Esophagus muscularis mucosa (tissue), 4 donors: ENCODE measurements around the gene KCNK4. TPM values are rescaled to one million over a fixed set of nuclear protein-coding genes. Genes with fewer than 3 reads are reported as not detected.

Experiments used
- DNase-seq: peaks from one replicate; pipeline ENCODE4 v3.0.0-alpha.2; 2017; ENCODE audit errors: extremely low spot score
- H3K27ac ChIP-seq, 4 donors: fragments of 200-600 bp; sonication (generic); replicated peaks in 1 of 4; 1 replicate in 3 of 4; 2 replicates in 1 of 4; pipeline ENCODE4 v1.5.1; 2016 to 2019; ENCODE audit warnings: mild to moderate bottlenecking in 1 of 4
- H3K27me3 ChIP-seq, 4 donors: fragments of 200-600 bp; sonication (generic); one replicate each; pipeline versions ENCODE4 v1.5.1 to v1.6.0; 2016 to 2019
- H3K36me3 ChIP-seq, 4 donors: fragments of 200-600 bp; sonication (generic); one replicate each; pipeline ENCODE4 v1.5.1; 2016 to 2019
- H3K4me1 ChIP-seq, 4 donors: fragments of 200-600 bp; sonication (generic); one replicate each; pipeline ENCODE4 v1.5.1; 2016 to 2019
- H3K4me3 ChIP-seq, 4 donors: fragments of 200-600 bp; sonication (generic); 1 replicate in 2 of 4; 2 replicates in 2 of 4; pipeline ENCODE4 v1.5.1; 2016 to 2019; ENCODE audit warnings: mild to moderate bottlenecking in 4 of 4, moderate library complexity in 1 of 4
- H3K9me3 ChIP-seq, 4 donors: fragments of 200-600 bp; sonication (generic); 1 replicate in 3 of 4; 2 replicates in 1 of 4; pipeline ENCODE4 v1.5.1; 2016 to 2019
- CTCF ChIP-seq, 3 experiments: fragments of 200-600 bp in 2 of 3; fragments of 450-650 bp in 1 of 3; sonication (generic) in 2 of 3; IDR thresholded peaks; one replicate each; pipeline ENCODE4 v1.5.1; 2017 to 2019; ENCODE audit warnings: antibody characterized with exemption in 3 of 3, mild to moderate bottlenecking in 2 of 3, moderate library complexity in 1 of 3
- EP300 ChIP-seq: sonication (generic); formaldehyde crosslinking; IDR thresholded peaks from one replicate; pipeline ENCODE4 v1.6.1; 2017; ENCODE audit warnings: antibody characterized with exemption
- POLR2A ChIP-seq: fragments of 450-650 bp; IDR thresholded peaks from one replicate; pipeline ENCODE4 v1.6.1; 2017; ENCODE audit warnings: antibody characterized with exemption, moderate library complexity, mild to moderate bottlenecking, low read depth
- POLR2AphosphoS5 ChIP-seq, 2 donors: sonication (generic); formaldehyde crosslinking; IDR thresholded peaks; one replicate each; pipeline ENCODE4 v1.6.1; 2017; ENCODE audit warnings: antibody characterized with exemption in 2 of 2
- WGBS: methylation state at CpG from one replicate; pipeline ENCODE4 v1.1.5; 2018; 5-methylcytosine and 5-hydroxymethylcytosine counted together
- intact Hi-C: fragments of 100-400 bp; cut with DNase I; formaldehyde crosslinking; loops from one replicate; pipeline ENCODE4 v1.15.1; 2023
- total RNA-seq, 4 donors: library from RNA; depleted of rRNA; stranded (reverse); fragments of >200 nt; gene quantifications; one replicate each; pipeline versions ENCODE4 v1.1.0 to v1.2.1, GENCODE V29; 2016

Gene KCNK4
- total RNA-seq, 4 donors from 2014 or later: not detected

GRCh38 chr11:64256300-64256699 is 34.8 kb upstream of the KCNK4 start:
- H3K4me3 ChIP-seq: no peak overlapping the region
- intact Hi-C loops: no loop called here
- H3K27ac ChIP-seq: no peak overlapping the region
- H3K9me3 ChIP-seq: no peaks in the 10 kb centered on the region
- WGBS: 69% methylated on average over 5 of the region's 15 CpGs
- peaks cover 22 to 34% (median 27%) of the 10 kb centered on the region in 4 donors for H3K4me1 ChIP-seq
- no peak for TF ChIP-seq POLR2A
- TF ChIP-seq EP300: no peak
- no peak for TF ChIP-seq POLR2AphosphoS5 (IDR thresholded peaks at IDR 0.05)
- TF ChIP-seq CTCF (IDR thresholded peaks at IDR 0.05): no peak
- H3K27me3 ChIP-seq: no peaks in the 10 kb centered on the region
- H3K36me3 ChIP-seq: peaks cover 26 to 69% (median 66%) of the 10 kb centered on the region in 4 donors
- DNase-seq: no peak

DNA sequence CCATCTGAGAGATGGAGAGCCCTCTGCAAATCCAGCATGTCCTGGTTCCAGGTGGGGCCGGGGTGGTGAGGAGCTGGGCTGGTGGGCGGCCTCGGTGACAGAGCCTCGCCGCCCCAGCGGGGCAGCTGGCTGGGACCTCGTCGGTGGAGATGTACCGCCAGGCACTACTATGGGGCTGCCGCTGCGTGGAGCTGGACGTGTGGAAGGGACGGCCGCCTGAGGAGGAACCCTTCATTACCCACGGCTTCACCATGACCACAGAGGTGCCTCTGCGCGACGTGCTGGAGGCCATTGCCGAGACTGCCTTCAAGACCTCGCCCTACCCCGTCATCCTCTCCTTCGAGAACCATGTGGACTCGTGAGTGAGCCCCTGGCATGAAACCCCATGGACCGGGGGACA is 32.7 kb upstream of the KCNK4 start:
- DNase-seq: no peak
- no peaks in the 10 kb centered on the region for H3K9me3 ChIP-seq
- no peak overlapping the region for H3K27ac ChIP-seq
- H3K4me1 ChIP-seq: peaks cover 6 to 16% (median 10%) of the 10 kb centered on the region in 4 donors
- TF ChIP-seq POLR2A: no peak
- TF ChIP-seq EP300: no peak
- no peak for TF ChIP-seq CTCF (IDR thresholded peaks at IDR 0.05)
- H3K4me3 ChIP-seq: no peak overlapping the region
- H3K27me3 ChIP-seq: no peaks in the 10 kb centered on the region
- 83% methylated on average over 7 of the region's 24 CpGs for WGBS
- intact Hi-C loops: no loop called here
- H3K36me3 ChIP-seq: peaks cover 39 to 89% (median 87%) of the 10 kb centered on the region in 4 donors

GRCh38 chr11:64258946-64259532 is 32.1 kb upstream of the KCNK4 start:
- TF ChIP-seq POLR2A: no peak
- Histone ChIP-seq H3K4me3 (no peak overlapping the region), H3K36me3 (peaks cover 40 to 96% (median 93%) of the 10 kb centered on the region in 4 donors), H3K4me1 (peaks cover 0 to 9% (median 4%) of the 10 kb centered on the region in 4 donors), H3K27me3 (no peaks in the 10 kb centered on the region), H3K27ac (no peak overlapping the region), H3K9me3 (no peaks in the 10 kb centered on the region)
- DNase-seq: no peak
- intact Hi-C loops: no loop called here
- 95% methylated on average over 11 of the region's 32 CpGs for WGBS

GRCh38 chr11:64259533-64260067 is 31.5 kb upstream of the KCNK4 start:
- no peak overlapping the region for H3K4me3 ChIP-seq
- WGBS: 90% methylated on average over 4 of the region's 4 CpGs
- H3K9me3 ChIP-seq: no peaks in the 10 kb centered on the region
- H3K4me1 ChIP-seq: peaks cover 0 to 4% (median 2%) of the 10 kb centered on the region in 4 donors
- H3K36me3 ChIP-seq: peaks cover 45 to 98% (median 95%) of the 10 kb centered on the region in 4 donors
- no peak overlapping the region for H3K27ac ChIP-seq
- intact Hi-C loops: no loop called here
- TF ChIP-seq POLR2A: no peak
- TF ChIP-seq CTCF (IDR thresholded peaks at IDR 0.05): no peak
- H3K27me3 ChIP-seq: no peaks in the 10 kb centered on the region
- DNase-seq: no peak

- Histone ChIP-seq H3K27me3 (no peaks in the 10 kb centered on the region), H3K36me3 (peaks cover 47 to 98% (median 95%) of the 10 kb centered on the region in 4 donors), H3K27ac (no peak overlapping the region), H3K4me1 (peaks cover 0 to 4% (median 2%) of the 10 kb centered on the region in 4 donors), H3K4me3 (no peak overlapping the region), H3K9me3 (no peaks in the 10 kb centered on the region)
- intact Hi-C loops: no loop called here
- no peak for DNase-seq
- WGBS: 98% methylated on average over 5 of the region's 6 CpGs
- TF ChIP-seq POLR2A (no peak), EP300 (no peak), CTCF (IDR thresholded peaks at IDR 0.05) (no peak), POLR2AphosphoS5 (IDR thresholded peaks at IDR 0.05) (no peak)
Measured at GRCh38 chr11:64260147-64260708, 30.9 kb upstream of the KCNK4 start.
